HFFc6 (cell line): Measurements from ENCODE around the gene FRMD4A. TPM values are rescaled to one million over a fixed set of nuclear protein-coding genes. Genes with fewer than 3 reads are reported as not detected.

Experiments used
- DNase-seq: peaks from one replicate; pipeline ENCODE4 v3.0.0-alpha.2; 2018
- H3K27ac Mint-ChIP-seq: 2 replicates; pipeline ENCODE4 v1.8.0; 2020; ENCODE audit warnings: mild to moderate bottlenecking, mixed read lengths
- H3K27me3 Mint-ChIP-seq: 2 replicates; pipeline ENCODE4 v1.8.0; 2021; ENCODE audit warnings: mild to moderate bottlenecking, moderate library complexity, mixed read lengths; ENCODE audit not compliant: insufficient read depth
- H3K36me3 Mint-ChIP-seq: 2 replicates; pipeline ENCODE4 v1.8.0; 2021; ENCODE audit warnings: low read depth, mixed read lengths
- H3K4me1 Mint-ChIP-seq: 2 replicates; pipeline ENCODE4 v1.8.0; 2020; ENCODE audit warnings: low read depth, mixed read lengths
- H3K4me3 Mint-ChIP-seq: 2 replicates; pipeline ENCODE4 v1.8.0; 2020; ENCODE audit warnings: mild to moderate bottlenecking, moderate library complexity, mixed read lengths
- H3K9me3 Mint-ChIP-seq: 2 replicates; pipeline ENCODE4 v1.8.0; 2020; ENCODE audit warnings: mild to moderate bottlenecking, mixed read lengths
- total RNA-seq, 6 experiments: library from RNA; stranded (reverse); fragmentation: NEBNext Ultra II Directional; extraction: Animal tissue kit (Norgen Biotek cat#: 25700); gene quantifications; 2 replicates in 1 of 6; 3 replicates in 5 of 6; pipeline ENCODE4 v1.2.3, GENCODE V29; 2021
- TF ChIP-seq, protein P1 (sequence below): fragments of 200-600 bp; sonication (generic); IDR thresholded peaks from 2 replicates; pipeline ENCODE4 v1.5.0; 2021; ENCODE audit warnings: antibody characterized with exemption, mild to moderate bottlenecking

The FRMD4A gene
- total RNA-seq, 6 experiments from 2014 or later: 76.7 to 117 (median 92.3) TPM

DNA sequence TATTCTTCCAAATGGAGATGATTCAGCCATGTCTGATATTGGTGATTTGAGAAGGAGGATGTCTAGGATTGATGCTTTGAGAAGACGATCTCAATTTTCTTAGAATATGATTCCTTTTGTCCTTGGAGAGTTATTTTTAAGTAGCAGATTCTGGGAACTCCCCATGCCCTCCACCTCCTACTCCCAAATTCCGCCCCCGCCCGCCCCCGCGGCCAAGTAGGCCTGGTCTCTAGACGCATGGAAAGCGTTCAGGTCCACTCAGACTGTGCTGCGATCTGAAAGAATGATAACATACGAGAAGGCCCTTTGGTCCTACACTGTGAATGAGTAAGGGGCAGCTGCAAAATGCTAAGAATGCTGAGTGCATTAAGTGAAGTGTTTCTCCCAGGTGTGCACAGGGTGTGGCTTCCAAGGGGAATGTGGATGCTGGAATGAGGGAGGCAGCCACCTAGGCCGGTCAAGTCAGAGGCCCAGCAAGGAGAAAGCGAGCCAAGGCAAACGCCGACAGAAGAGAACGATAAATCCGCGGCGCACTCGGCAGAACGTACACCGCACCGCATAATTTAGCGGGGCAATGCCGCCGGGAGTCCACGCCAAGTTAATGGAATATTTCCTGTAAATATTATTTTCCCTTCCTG, 601.7 kb downstream of the FRMD4A start:
- peaks cover 25% of the 10 kb centered on the region for H3K4me1 Mint-ChIP-seq
- H3K36me3 Mint-ChIP-seq: peaks cover 51% of the 10 kb centered on the region
- TF ChIP-seq, protein P1, sequence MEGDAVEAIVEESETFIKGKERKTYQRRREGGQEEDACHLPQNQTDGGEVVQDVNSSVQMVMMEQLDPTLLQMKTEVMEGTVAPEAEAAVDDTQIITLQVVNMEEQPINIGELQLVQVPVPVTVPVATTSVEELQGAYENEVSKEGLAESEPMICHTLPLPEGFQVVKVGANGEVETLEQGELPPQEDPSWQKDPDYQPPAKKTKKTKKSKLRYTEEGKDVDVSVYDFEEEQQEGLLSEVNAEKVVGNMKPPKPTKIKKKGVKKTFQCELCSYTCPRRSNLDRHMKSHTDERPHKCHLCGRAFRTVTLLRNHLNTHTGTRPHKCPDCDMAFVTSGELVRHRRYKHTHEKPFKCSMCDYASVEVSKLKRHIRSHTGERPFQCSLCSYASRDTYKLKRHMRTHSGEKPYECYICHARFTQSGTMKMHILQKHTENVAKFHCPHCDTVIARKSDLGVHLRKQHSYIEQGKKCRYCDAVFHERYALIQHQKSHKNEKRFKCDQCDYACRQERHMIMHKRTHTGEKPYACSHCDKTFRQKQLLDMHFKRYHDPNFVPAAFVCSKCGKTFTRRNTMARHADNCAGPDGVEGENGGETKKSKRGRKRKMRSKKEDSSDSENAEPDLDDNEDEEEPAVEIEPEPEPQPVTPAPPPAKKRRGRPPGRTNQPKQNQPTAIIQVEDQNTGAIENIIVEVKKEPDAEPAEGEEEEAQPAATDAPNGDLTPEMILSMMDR: no peak
- no peaks in the 10 kb centered on the region for H3K9me3 Mint-ChIP-seq
- H3K4me3 Mint-ChIP-seq: no peak overlapping the region
- DNase-seq: no peak
- no peak overlapping the region for H3K27ac Mint-ChIP-seq
- H3K27me3 Mint-ChIP-seq: peaks cover 6% of the 10 kb centered on the region

DNA sequence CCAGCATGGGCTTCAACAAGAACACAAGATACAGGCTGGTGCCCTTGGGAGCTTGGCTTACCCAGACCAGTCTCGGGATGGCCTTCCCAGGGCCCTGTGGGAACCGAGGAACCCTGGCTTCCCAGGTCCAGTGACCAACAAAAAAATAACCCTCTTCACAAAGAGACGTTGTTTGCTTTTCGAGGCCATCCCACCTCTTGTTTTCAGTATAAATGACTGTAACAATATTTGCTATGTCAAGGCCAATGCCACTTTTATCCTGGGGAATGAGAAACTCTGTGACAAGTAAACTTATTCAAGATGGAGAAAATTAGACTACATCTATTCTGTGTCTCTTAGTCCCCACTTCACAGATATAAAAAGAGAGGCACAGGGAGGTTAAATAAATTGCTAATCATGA, 605.1 kb downstream of the FRMD4A start:
- no peak overlapping the region for H3K4me3 Mint-ChIP-seq
- no peak for DNase-seq
- peaks cover 58% of the 10 kb centered on the region for H3K36me3 Mint-ChIP-seq
- TF ChIP-seq, protein P1: no peak
- H3K9me3 Mint-ChIP-seq: no peaks in the 10 kb centered on the region
- H3K27ac Mint-ChIP-seq: peak overlapping the region; percentile 68; the same call in 1 of the 2 replicates
- peaks cover 36% of the 10 kb centered on the region for H3K4me1 Mint-ChIP-seq
- H3K27me3 Mint-ChIP-seq: peaks cover 6% of the 10 kb centered on the region

DNA sequence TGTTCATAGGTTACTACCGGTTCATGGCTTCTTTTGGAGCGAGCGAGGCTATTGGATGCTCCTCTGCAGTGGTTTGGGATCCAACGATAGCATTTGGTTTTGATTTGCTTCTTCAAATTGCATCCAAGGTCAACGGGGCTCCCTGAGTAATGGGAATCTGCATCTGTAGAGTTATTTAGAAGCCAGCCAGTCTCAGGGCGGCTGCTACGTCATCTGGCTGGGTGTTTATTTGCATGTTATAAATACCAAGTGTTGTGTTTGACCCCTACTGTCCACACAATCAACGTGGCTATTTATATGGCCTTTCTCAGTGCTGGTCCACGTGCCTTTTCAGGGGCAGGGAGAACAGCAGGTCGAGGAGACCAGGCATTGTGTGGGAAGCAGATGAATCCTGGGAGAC, 606.2 kb downstream of the FRMD4A start:
- no peak overlapping the region for H3K4me3 Mint-ChIP-seq
- H3K4me1 Mint-ChIP-seq: peaks cover 47% of the 10 kb centered on the region
- no peak for DNase-seq
- H3K36me3 Mint-ChIP-seq: peaks cover 53% of the 10 kb centered on the region
- H3K9me3 Mint-ChIP-seq: no peaks in the 10 kb centered on the region
- H3K27me3 Mint-ChIP-seq: peaks cover 6% of the 10 kb centered on the region; the same call in 1 of the 2 replicates
- peak overlapping the region; percentile 68 for H3K27ac Mint-ChIP-seq
- TF ChIP-seq, protein P1: no peak

DNA sequence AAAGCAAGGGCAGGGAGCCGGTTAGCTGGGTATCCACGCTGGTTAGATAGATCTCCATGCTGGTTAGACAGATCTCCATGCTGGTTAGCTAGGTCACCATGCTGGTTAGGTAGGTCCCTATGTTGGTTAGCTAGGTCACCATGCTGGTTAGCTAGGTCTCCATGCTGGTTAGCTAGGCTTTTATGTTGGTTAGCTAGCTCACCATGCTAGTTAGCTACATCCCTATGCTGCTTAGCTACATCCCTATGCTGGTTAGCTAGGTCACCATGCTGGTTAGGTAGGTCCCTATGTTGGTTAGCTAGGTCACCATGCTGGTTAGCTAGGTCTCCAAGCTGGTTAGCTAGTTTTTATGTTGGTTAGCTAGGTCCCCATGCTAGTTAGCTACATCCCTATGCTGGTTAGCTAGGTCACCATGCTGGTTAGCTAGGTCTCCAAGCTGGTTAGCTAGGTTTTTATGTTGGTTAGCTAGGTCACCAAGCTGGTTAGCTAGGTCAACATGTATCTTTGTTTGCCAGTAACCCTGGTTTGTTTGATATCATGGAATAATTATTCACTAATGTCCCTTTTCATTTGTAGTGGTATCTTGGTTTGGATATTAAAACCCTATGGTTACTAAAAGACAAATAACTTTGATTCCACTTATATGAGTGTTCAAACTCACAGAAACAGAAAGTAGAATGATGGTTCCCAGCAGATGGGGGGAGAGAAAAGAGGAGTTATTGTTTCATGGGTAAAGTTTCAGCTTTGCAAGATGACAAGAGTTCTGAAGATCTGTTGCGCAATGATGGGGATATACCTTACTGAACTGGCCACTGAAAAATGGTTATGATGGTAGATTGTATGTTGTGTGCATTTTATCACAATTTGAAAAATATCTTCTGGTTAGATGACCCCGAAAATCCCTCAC, 607.7 kb downstream of the FRMD4A start:
- H3K9me3 Mint-ChIP-seq: no peaks in the 10 kb centered on the region
- peak overlapping the region; percentile 25 for H3K27ac Mint-ChIP-seq
- TF ChIP-seq, protein P1: no peak
- peaks cover 6% of the 10 kb centered on the region; the same call in 1 of the 2 replicates for H3K27me3 Mint-ChIP-seq
- DNase-seq: no peak
- no peak overlapping the region for H3K4me3 Mint-ChIP-seq
- H3K36me3 Mint-ChIP-seq: peaks cover 54% of the 10 kb centered on the region
- H3K4me1 Mint-ChIP-seq: peaks cover 62% of the 10 kb centered on the region

DNA sequence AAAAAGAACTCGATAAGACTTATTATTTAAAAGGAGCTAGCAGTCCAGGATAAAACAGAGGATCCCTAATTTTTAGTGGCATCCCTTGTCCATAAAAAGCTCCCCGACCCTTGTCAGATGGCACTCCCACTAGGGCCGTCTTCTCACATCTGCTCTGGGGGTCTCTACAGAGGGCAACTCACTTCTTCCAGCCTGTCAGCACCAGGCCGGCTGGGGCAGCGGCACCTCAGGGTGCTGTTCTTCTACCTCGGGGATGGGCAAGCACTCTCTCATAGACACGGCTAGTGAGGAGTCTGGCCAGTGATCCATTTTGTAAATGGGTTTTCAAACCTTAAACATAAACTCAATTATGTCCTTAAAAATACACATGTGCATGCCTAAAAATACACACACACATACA, 609.2 kb downstream of the FRMD4A start:
- no peaks in the 10 kb centered on the region for H3K9me3 Mint-ChIP-seq
- H3K27ac Mint-ChIP-seq: no peak overlapping the region
- H3K36me3 Mint-ChIP-seq: peaks cover 43% of the 10 kb centered on the region
- H3K4me3 Mint-ChIP-seq: no peak overlapping the region
- no peak for DNase-seq
- TF ChIP-seq, protein P1: no peak
- no peaks in the 10 kb centered on the region; the same call in 1 of the 2 replicates for H3K27me3 Mint-ChIP-seq
- H3K4me1 Mint-ChIP-seq: peaks cover 74% of the 10 kb centered on the region
